A673 (cell line): ENCODE data around the gene AP2M1. TPM values are rescaled to one million over a fixed set of nuclear protein-coding genes. Genes with fewer than 3 reads are reported as not detected.
A peak's percentile ranks its signal among the peaks of the same experiment; 100 is the strongest.

ENCODE experiments used
- BruUV-seq: library from RNA; stranded (reverse); fragments of 400-500 nt; replicated peaks from 2 replicates; lab custom pipeline; 2021; lab: Mats Ljungman, UMichigan
- CTCF ChIA-PET: fragments of 300-600 bp; sonication (Branson Sonifier 250); formaldehyde crosslinking; loops from one replicate; lab custom pipeline; 2022; ENCODE audit warnings: antibody characterized with exemption; lab: Charles Lee
- POLR2A ChIA-PET: fragments of 300-600 bp; sonication (Branson Sonifier 250); formaldehyde crosslinking; loops from one replicate; lab custom pipeline; 2022; ENCODE audit warnings: antibody characterized with exemption; ENCODE audit not compliant: low non-redundant PET; lab: Charles Lee
- DNase-seq: peaks from one replicate; pipeline ENCODE4 v3.0.0-alpha.2; 2015; ENCODE audit warnings: low spot score
- H3K27ac ChIP-seq: fragments of 200-600 bp; sonication (generic); 2 replicates; pipeline ENCODE4 v1.5.1; 2016; ENCODE audit warnings: mixed run types, low read depth, mild to moderate bottlenecking, mixed read lengths, antibody characterized with exemption, low read length; ENCODE audit not compliant: poor library complexity, severe bottlenecking
- H3K27me3 ChIP-seq: fragments of 200-600 bp; sonication (generic); replicated peaks from 2 replicates; pipeline ENCODE4 v1.6.1; 2017; ENCODE audit warnings: mixed run types, low read depth, mild to moderate bottlenecking, mixed read lengths, antibody characterized with exemption, low read length; ENCODE audit not compliant: insufficient read depth, poor library complexity
- H3K36me3 ChIP-seq: fragments of 200-600 bp; sonication (generic); 2 replicates; pipeline ENCODE4 v1.6.1; 2016; ENCODE audit warnings: mixed run types, mild to moderate bottlenecking, mixed read lengths, antibody characterized with exemption, low read length; ENCODE audit not compliant: insufficient read depth, poor library complexity, severe bottlenecking
- H3K4me1 ChIP-seq: fragments of 200-600 bp; sonication (generic); 2 replicates; pipeline ENCODE4 v1.6.1; 2017; ENCODE audit warnings: mixed run types, mild to moderate bottlenecking, mixed read lengths, antibody characterized with exemption, low read length; ENCODE audit not compliant: insufficient read depth, poor library complexity, severe bottlenecking
- H3K4me3 ChIP-seq: fragments of 200-600 bp; sonication (generic); 2 replicates; pipeline ENCODE4 v1.5.1; 2016; ENCODE audit warnings: low read depth, mixed run types, mild to moderate bottlenecking, mixed read lengths, low read length; ENCODE audit not compliant: poor library complexity, severe bottlenecking
- H3K9me3 ChIP-seq: fragments of 200-600 bp; sonication (generic); 2 replicates; pipeline ENCODE4 v1.6.1; 2016; ENCODE audit warnings: mixed run types, low read depth, mild to moderate bottlenecking, mixed read lengths, antibody characterized with exemption, low read length; ENCODE audit not compliant: poor library complexity, severe bottlenecking
- CTCF ChIP-seq: fragments of 300-800, 200-600 bp; sonication (generic); conservative IDR thresholded peaks from 2 replicates; pipeline ENCODE4 v1.5.1; 2017; ENCODE audit warnings: low read depth, mild to moderate bottlenecking, antibody characterized with exemption, low read length, moderate library complexity, mixed read lengths
- EZH2 ChIP-seq: fragments of 200-600 bp; sonication (generic); IDR thresholded peaks from 2 replicates; pipeline ENCODE4 v1.6.1; 2017; ENCODE audit warnings: borderline replicate concordance, low read depth, mild to moderate bottlenecking, mixed read lengths, antibody characterized with exemption, low read length; ENCODE audit not compliant: poor library complexity, severe bottlenecking
- intact Hi-C: fragments of 100-400 bp; cut with micrococcal nuclease; formaldehyde crosslinking; loops from one replicate; pipeline ENCODE4 v1.10.0; 2022; ENCODE audit not compliant: unreplicated experiment
- total RNA-seq: library from RNA; stranded (reverse); gene quantifications from 2 replicates; pipeline ENCODE4 v1.2.3, GENCODE V29; 2021

The AP2M1 gene
- total RNA-seq, 1 experiment from 2014 or later = 419 TPM

GRCh38 chr3:184174284-184174645, 390 bp upstream of the AP2M1 start:
- DNase-seq = no peak
- peaks cover 9% of the 10 kb centered on the region for H3K4me1 ChIP-seq
- no peaks in the 10 kb centered on the region for H3K27me3 ChIP-seq
- POLR2A ChIA-PET = interaction anchor here (0.7 kb wide), 1 partner anchor 213 kb away, joined by 3 read pairs; no protein-coding TSS in a partner anchor
- H3K27ac ChIP-seq = peak overlapping the region; percentile 11
- TF ChIP-seq CTCF (no peak), EZH2 (no peak)
- CTCF ChIA-PET = interaction anchor here (0.6 kb wide), 1 partner anchor 23 kb away, joined by 5 read pairs; no protein-coding TSS in a partner anchor
- BruUV-seq = no TSS peak
- intact Hi-C loops = loop anchor here (5.0 kb wide), 1 partner anchor 123 kb away; the partner anchor contains the start of gene PSMD2
- H3K9me3 ChIP-seq = no peaks in the 10 kb centered on the region
- peaks cover 39% of the 10 kb centered on the region for H3K36me3 ChIP-seq
- peak overlapping the region; percentile 95 for H3K4me3 ChIP-seq

- intact Hi-C loops = no loop called here
- POLR2A ChIA-PET = no interaction called here
- DNase-seq = no peak
These were observed 851 bp downstream of the AP2M1 start for GRCh38 chr3:184175506-184175905.

GRCh38 chr3:184175981-184176376, 1.3 kb downstream of the AP2M1 start:
- Histone ChIP-seq H3K9me3 (no peaks in the 10 kb centered on the region), H3K36me3 (peaks cover 41% of the 10 kb centered on the region), H3K27me3 (no peaks in the 10 kb centered on the region), H3K4me3 (peak overlapping the region; percentile 95), H3K27ac (peak overlapping the region; percentile 89), H3K4me1 (peaks cover 9% of the 10 kb centered on the region)
- POLR2A ChIA-PET = interaction anchor here (0.6 to 1.2 kb wide), 2 partner anchors 9 to 241 kb away, joined by 3 to 10 read pairs; partner anchors contain the start of gene ABCF3
- TF ChIP-seq EZH2 (no peak), CTCF (no peak)
- intact Hi-C loops = no loop called here
- DNase-seq = no peak
- TSS peak; percentile 27 for BruUV-seq
- CTCF ChIA-PET = no interaction called here

More at GRCh38 chr3:184175506-184175905, 851 bp downstream of the AP2M1 start:
- CTCF ChIA-PET = no interaction called here
- Histone ChIP-seq H3K9me3 (no peaks in the 10 kb centered on the region), H3K27me3 (no peaks in the 10 kb centered on the region), H3K4me1 (peaks cover 9% of the 10 kb centered on the region), H3K36me3 (peaks cover 40% of the 10 kb centered on the region), H3K4me3 (peak overlapping the region; percentile 95), H3K27ac (peak overlapping the region; percentile 89)
- no TSS peak for BruUV-seq
- TF ChIP-seq EZH2 (no peak), CTCF (no peak)
